IPS-18a (cell line): Measurements from ENCODE around the gene PTBP1.
"Not testable (repeated sequence)": the region's sequence is repeated elsewhere in the genome, so short reads cannot be mapped to it uniquely, and the experiment has no call there.

ENCODE experiments used
- H3K27ac ChIP-seq: one replicate; pipeline ENCODE4 v1.5.1; 2013; ENCODE audit warnings: low read length
- H3K27me3 ChIP-seq: one replicate; pipeline ENCODE4 v1.6.1; 2013; ENCODE audit warnings: mild to moderate bottlenecking, low read length; ENCODE audit not compliant: control insufficient read depth, insufficient read depth
- H3K36me3 ChIP-seq: one replicate; pipeline ENCODE4 v1.6.1; 2013; ENCODE audit warnings: low read depth, low read length; ENCODE audit not compliant: control insufficient read depth
- H3K4me1 ChIP-seq: one replicate; pipeline ENCODE4 v1.6.1; 2013; ENCODE audit warnings: low read depth, low read length; ENCODE audit not compliant: control insufficient read depth
- H3K4me3 ChIP-seq: one replicate; pipeline ENCODE4 v1.5.1; 2013; ENCODE audit warnings: low read length
- H3K9ac ChIP-seq: one replicate; pipeline ENCODE4 v1.6.1; 2013; ENCODE audit warnings: mild to moderate bottlenecking, low read length, moderate library complexity
- H3K9me3 ChIP-seq: one replicate; pipeline ENCODE4 v1.6.1; 2013; ENCODE audit warnings: low read depth, low read length; ENCODE audit not compliant: control insufficient read depth

The PTBP1 gene

GRCh38 chr19:815079-815774 is 18.0 kb downstream of the PTBP1 start:
- no peaks in the 10 kb centered on the region for H3K4me1 ChIP-seq
- no peaks in the 10 kb centered on the region for H3K9me3 ChIP-seq
- H3K4me3 ChIP-seq: no peak overlapping the region
- no peaks in the 10 kb centered on the region for H3K27me3 ChIP-seq
- H3K27ac ChIP-seq: no peak overlapping the region
- peaks cover 23% of the 10 kb centered on the region for H3K36me3 ChIP-seq
- no peak overlapping the region for H3K9ac ChIP-seq

DNA sequence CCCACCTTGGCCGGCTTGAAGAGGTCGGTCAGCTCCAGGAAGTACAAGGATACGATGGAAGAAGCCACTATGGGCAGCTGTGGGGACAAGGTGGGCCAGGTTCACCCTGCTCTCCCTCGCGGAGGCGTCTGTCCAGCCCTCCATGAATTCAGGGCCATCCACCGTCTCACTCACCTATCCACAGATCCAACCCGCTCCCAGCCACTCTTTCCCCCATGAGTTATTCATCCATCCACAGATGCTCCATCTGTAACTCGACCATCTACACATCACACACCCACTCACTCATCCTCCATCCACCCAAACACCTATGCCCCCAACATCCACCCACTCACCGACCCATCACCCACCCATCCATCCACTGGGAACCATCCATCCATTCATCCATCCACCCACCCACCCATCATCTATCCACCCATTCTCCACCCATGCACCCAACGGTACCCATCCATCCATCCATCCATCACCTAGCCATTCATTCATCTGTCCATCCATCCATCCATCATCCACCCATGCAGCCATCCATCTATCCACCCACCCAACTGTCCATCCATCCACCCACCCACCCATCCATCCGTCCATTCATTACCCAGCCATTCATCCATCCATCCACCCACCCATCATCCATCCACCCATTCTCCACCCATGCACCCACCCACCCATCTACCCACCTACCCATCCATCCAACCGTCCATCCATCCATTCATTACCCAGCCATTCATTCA is 18.7 kb downstream of the PTBP1 start:
- Histone ChIP-seq H3K27ac (no peak overlapping the region), H3K9me3 (no peaks in the 10 kb centered on the region), H3K27me3 (no peaks in the 10 kb centered on the region), H3K4me3 (no peak overlapping the region), H3K36me3 (peaks cover 15% of the 10 kb centered on the region), H3K9ac (no peak overlapping the region), H3K4me1 (no peaks in the 10 kb centered on the region)

DNA sequence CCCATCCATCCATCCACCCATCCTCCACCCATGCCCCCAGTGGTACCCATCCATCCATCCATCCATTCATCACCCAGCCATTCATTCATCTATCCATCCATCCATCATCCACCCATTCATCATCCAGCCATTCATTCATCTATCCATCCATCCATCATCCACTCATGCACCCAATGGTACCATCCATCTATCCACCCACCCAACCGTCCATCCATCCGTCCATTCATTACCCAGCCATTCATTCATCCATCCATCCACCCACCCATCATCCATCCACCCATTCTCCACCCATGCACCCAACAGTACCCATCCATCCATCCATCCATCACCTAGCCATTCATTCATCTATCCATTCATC is 19.2 kb downstream of the PTBP1 start:
- no peaks in the 10 kb centered on the region for H3K9me3 ChIP-seq
- peaks cover 10% of the 10 kb centered on the region for H3K36me3 ChIP-seq
- no peaks in the 10 kb centered on the region for H3K4me1 ChIP-seq
- H3K27ac ChIP-seq: no peak overlapping the region
- H3K27me3 ChIP-seq: no peaks in the 10 kb centered on the region
- H3K9ac ChIP-seq: no peak overlapping the region
- H3K4me3 ChIP-seq: no peak overlapping the region

DNA sequence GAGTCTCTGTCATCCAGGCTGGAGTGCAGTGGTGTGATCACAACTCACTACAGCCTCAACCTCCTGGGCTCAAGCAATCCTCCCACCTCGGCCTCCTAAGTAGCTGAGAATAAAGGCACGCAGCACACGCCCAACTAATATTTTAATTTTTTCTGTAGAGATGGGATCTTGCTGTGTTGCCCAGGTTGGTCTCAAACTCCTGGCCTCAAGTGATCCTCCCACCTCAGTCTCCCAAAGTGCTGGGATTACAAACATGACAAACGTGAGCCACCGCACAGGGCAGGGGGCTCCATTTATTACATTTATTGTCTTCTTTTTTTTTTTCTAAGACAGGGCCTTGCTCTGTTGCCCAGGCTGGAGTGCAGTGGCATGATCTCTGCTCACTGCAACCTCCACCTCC is 23.0 kb downstream of the PTBP1 start:
- not testable (repeated sequence) for H3K36me3 ChIP-seq, H3K9me3 ChIP-seq, H3K9ac ChIP-seq, H3K4me1 ChIP-seq, H3K27me3 ChIP-seq, H3K4me3 ChIP-seq, H3K27ac ChIP-seq

DNA sequence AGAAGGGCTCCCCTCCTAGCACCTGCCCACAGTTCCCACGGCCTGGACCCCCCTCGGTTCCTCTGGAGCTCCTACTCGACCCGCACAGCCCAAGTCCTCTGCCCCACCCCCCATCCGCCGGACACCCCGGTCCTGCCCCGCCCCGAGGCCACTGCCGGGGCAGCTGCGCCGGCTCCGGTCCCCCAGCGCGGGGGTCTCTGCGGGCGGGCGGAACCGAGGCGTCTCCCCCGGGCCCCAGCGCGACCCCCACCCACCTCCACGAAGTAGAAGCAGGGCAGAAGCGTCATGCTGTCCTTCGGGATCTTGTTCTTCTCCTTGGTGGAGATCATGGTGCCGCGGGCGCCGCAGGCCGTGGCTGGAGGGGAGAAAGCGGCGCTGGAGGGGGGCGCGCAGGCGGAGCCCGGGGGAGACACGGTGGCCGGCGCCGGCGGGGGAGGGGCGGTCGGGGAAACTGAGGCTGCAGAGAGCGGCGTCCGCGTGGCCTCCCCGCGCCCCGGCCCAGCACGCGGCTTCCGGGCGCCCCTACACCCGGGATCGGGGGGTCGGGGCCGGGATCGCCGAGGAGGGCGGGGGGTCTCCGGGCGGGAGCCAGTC is 24.1 kb downstream of the PTBP1 start:
- Histone ChIP-seq H3K27ac (no peak overlapping the region), H3K9me3 (no peaks in the 10 kb centered on the region), H3K4me1 (no peaks in the 10 kb centered on the region), H3K36me3 (no peaks in the 10 kb centered on the region), H3K9ac (peak overlapping the region; percentile 42), H3K4me3 (peak overlapping the region; percentile 55), H3K27me3 (no peaks in the 10 kb centered on the region)

DNA sequence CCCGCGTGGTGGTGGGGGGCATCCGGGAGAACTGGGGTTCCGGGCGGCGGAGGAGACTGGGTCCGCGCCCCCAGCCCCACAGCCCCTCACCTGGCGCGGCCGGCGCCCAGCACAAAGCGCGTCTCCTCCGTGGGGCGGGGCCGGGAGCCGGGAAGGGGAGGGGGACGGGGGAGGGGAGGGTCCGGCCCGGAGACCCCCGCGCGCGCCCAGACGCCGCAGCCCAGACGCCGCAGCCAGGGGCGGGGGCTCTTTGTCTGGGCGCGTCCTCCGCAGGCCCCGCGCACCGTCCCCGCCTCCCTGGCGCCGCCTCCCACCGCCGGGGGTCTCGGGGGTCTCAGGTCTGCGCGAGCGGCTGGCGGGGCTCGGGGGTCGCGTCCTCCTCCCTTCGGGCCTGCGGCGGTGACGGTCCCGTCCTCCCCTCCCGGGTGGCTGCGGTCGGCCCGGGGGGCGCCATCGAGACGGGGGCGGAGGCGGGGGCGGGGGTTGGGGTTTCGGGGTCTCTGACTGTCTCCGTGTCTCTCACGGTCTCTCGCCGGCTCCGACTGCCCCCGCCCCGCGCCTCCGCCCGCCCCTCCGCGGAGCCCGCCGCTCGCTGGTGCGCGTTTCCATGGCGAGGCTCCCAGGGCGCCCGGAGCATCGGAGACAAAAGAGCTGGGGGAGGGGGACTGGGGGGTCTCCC is 24.7 kb downstream of the PTBP1 start, which contains the start of gene PLPPR3:
TSS of gene PLPPR3 (minus strand) at position 131 of the 679 bp plus-strand sequence. CDS start 396 bp downstream, outside the sequence.
- Histone ChIP-seq H3K4me1 (no peaks in the 10 kb centered on the region), H3K9ac (peak within 1 kb of the TSS; percentile 42), H3K4me3 (peak within 1 kb of the TSS; percentile 55), H3K36me3 (no peaks in the 10 kb centered on the region), H3K27ac (no peak within 1 kb of the TSS), H3K27me3 (no peaks in the 10 kb centered on the region), H3K9me3 (no peaks in the 10 kb centered on the region)

DNA sequence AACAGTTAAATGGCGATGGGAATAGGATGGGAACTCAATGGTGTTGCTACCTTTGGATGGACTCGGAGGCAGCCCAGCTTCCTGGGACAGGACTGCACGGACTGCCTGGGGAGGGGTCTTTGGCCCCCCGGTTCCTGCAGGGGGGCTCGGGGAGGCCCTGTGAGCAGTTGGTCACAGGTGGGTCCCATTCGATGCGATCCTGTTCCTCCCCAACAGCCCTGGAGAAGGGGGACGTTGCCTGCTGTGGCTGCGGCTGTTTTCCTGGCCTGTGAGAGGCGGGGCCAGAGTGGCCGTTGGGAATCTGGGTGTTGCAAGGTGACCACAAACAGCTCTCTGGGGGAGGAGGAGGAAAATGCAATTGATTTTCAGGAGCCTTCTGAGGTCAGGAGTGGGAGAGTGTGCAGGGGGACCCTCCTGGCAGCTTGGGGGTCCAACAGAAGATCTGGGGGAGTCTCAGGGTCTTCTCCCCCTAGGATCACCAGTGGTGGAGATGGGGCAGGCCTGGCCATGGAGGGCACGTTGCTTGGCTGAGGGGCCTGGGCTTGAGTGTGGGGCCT is 26.4 kb downstream of the PTBP1 start:
- H3K4me1 ChIP-seq: no peaks in the 10 kb centered on the region
- H3K27ac ChIP-seq: no peak overlapping the region
- no peak overlapping the region for H3K9ac ChIP-seq
- no peaks in the 10 kb centered on the region for H3K27me3 ChIP-seq
- no peaks in the 10 kb centered on the region for H3K36me3 ChIP-seq
- H3K4me3 ChIP-seq: no peak overlapping the region
- no peaks in the 10 kb centered on the region for H3K9me3 ChIP-seq

- no peak overlapping the region for H3K4me3 ChIP-seq
- H3K36me3 ChIP-seq: no peaks in the 10 kb centered on the region
- no peak overlapping the region for H3K9ac ChIP-seq
- H3K4me1 ChIP-seq: no peaks in the 10 kb centered on the region
- H3K27ac ChIP-seq: no peak overlapping the region
- no peaks in the 10 kb centered on the region for H3K9me3 ChIP-seq
- H3K27me3 ChIP-seq: no peaks in the 10 kb centered on the region
Measured at GRCh38 chr19:824885-825284, 27.6 kb downstream of the PTBP1 start.

GRCh38 chr19:825897-826644 is 28.8 kb downstream of the PTBP1 start:
- Histone ChIP-seq H3K4me3 (no peak overlapping the region), H3K36me3 (no peaks in the 10 kb centered on the region), H3K27ac (no peak overlapping the region), H3K4me1 (no peaks in the 10 kb centered on the region), H3K9ac (no peak overlapping the region), H3K27me3 (no peaks in the 10 kb centered on the region), H3K9me3 (no peaks in the 10 kb centered on the region)

DNA sequence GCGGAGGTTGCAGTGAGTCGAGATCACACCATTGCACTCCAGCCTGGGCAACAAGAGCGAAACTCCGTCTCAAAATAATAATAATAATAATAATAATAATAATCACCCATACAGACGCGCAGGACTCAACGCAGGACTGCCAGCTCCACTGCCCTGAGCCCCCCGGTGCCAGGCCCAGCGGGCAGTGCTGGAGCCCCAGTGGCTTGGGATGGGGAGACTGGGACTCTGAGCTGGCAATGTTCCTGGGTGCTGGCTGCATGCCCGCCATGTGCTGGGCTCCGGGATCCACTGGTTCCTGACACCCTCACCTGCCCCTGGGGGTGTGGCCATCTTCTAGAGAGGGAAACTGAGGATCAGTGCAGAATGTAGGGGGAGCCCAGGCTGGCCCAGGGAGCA is 30.1 kb downstream of the PTBP1 start:
- Histone ChIP-seq H3K4me3 (no peak overlapping the region), H3K9me3 (no peaks in the 10 kb centered on the region), H3K27me3 (no peaks in the 10 kb centered on the region), H3K9ac (no peak overlapping the region), H3K36me3 (no peaks in the 10 kb centered on the region), H3K27ac (no peak overlapping the region), H3K4me1 (no peaks in the 10 kb centered on the region)
